Neural crest cell (in vitro differentiated cells): Measurements from ENCODE around the gene MATCAP1. TPM values are rescaled to one million over a fixed set of nuclear protein-coding genes. Genes with fewer than 3 reads are reported as not detected.

ENCODE experiments used
- DNase-seq: peaks from one replicate; pipeline ENCODE4 v3.0.0; 2021; ENCODE audit warnings: low read depth, mixed read lengths, low spot score
- H3K27ac Mint-ChIP-seq: one replicate; pipeline ENCODE4 v1.8.0; 2021; ENCODE audit warnings: mild to moderate bottlenecking, mixed read lengths; ENCODE audit not compliant: unreplicated experiment
- H3K27me3 Mint-ChIP-seq: 2 replicates; pipeline ENCODE4 v1.8.0; 2021; ENCODE audit warnings: low read depth, mild to moderate bottlenecking, mixed read lengths
- H3K36me3 Mint-ChIP-seq: 2 replicates; pipeline ENCODE4 v1.8.0; 2021; ENCODE audit warnings: low read depth, mild to moderate bottlenecking, mixed read lengths
- H3K4me1 Mint-ChIP-seq: 2 replicates; pipeline ENCODE4 v1.8.0; 2021; ENCODE audit warnings: mixed read lengths
- H3K4me3 Mint-ChIP-seq: one replicate; pipeline ENCODE4 v1.8.0; 2021; ENCODE audit warnings: mild to moderate bottlenecking, mixed read lengths
- H3K9me3 Mint-ChIP-seq: 2 replicates; pipeline ENCODE4 v1.8.0; 2021; ENCODE audit warnings: mixed read lengths
- CTCF ChIP-seq: fragments of 200-600 bp; sonication (generic); conservative IDR thresholded peaks from 2 replicates; pipeline ENCODE4 v1.5.0; 2021; ENCODE audit warnings: antibody characterized with exemption, mild to moderate bottlenecking
- total RNA-seq: library from RNA; stranded (reverse); gene quantifications from 2 replicates; pipeline ENCODE4 v1.2.1, GENCODE V29; 2021

MATCAP1 gene
- total RNA-seq, 1 donor from 2014 or later, result 97.7 TPM

- no peaks in the 10 kb centered on the region for H3K27me3 Mint-ChIP-seq
- DNase-seq, result no peak
- peak overlapping the region; percentile 98 for H3K4me3 Mint-ChIP-seq
- H3K36me3 Mint-ChIP-seq, result peaks cover 5% of the 10 kb centered on the region
- H3K9me3 Mint-ChIP-seq, result no peaks in the 10 kb centered on the region
- TF ChIP-seq CTCF, result no peak
- peaks cover 25% of the 10 kb centered on the region for H3K4me1 Mint-ChIP-seq
- H3K27ac Mint-ChIP-seq, result peak overlapping the region; percentile 45
Observed at GRCh38 chr16:67228034-67228785, 44.4 kb upstream of the MATCAP1 start.

GRCh38 chr16:67227567-67227921 lies 43.8 kb upstream of the MATCAP1 start:
- Mint-ChIP-seq H3K27me3 (no peaks in the 10 kb centered on the region), H3K36me3 (peaks cover 5% of the 10 kb centered on the region), H3K9me3 (no peaks in the 10 kb centered on the region), H3K4me1 (peaks cover 25% of the 10 kb centered on the region), H3K4me3 (peak overlapping the region; percentile 98), H3K27ac (peak overlapping the region; percentile 88)
- TF ChIP-seq CTCF, result no peak
- DNase-seq, result no peak

- no peaks in the 10 kb centered on the region for H3K27me3 Mint-ChIP-seq
- H3K27ac Mint-ChIP-seq, result peak within 1 kb of the TSS; percentile 88
- H3K4me1 Mint-ChIP-seq, result peaks cover 25% of the 10 kb centered on the region
- H3K4me3 Mint-ChIP-seq, result peak within 1 kb of the TSS; percentile 98
- peaks cover 5% of the 10 kb centered on the region for H3K36me3 Mint-ChIP-seq
- no peaks in the 10 kb centered on the region for H3K9me3 Mint-ChIP-seq
- DNase-seq, result peak; percentile 98
- TF ChIP-seq CTCF, result no peak
Observed at GRCh38 chr16:67226804-67227566, 43.2 kb upstream of the MATCAP1 start, which contains the start of gene TMEM208. Gene TMEM208 (plus strand): TSS chr16:67227130. CDS start chr16:67227219, 89 bp downstream.

- peaks cover 5% of the 10 kb centered on the region for H3K36me3 Mint-ChIP-seq
- H3K9me3 Mint-ChIP-seq, result no peaks in the 10 kb centered on the region
- no peaks in the 10 kb centered on the region for H3K27me3 Mint-ChIP-seq
- peak overlapping the region; percentile 98 for H3K4me3 Mint-ChIP-seq
- peaks cover 25% of the 10 kb centered on the region for H3K4me1 Mint-ChIP-seq
- peak overlapping the region; percentile 87 for H3K27ac Mint-ChIP-seq
- TF ChIP-seq CTCF, result no peak
- no peak for DNase-seq
Observed at GRCh38 chr16:67226295-67226803, 42.6 kb upstream of the MATCAP1 start.

GRCh38 chr16:67223992-67224391 lies 40.2 kb upstream of the MATCAP1 start:
- DNase-seq, result no peak

More at GRCh38 chr16:67223992-67224391, 40.2 kb upstream of the MATCAP1 start:
- no peak for TF ChIP-seq CTCF
- no peak overlapping the region for H3K27ac Mint-ChIP-seq
- peaks cover 2% of the 10 kb centered on the region for H3K36me3 Mint-ChIP-seq
- H3K9me3 Mint-ChIP-seq, result no peaks in the 10 kb centered on the region
- H3K4me3 Mint-ChIP-seq, result no peak overlapping the region
- H3K27me3 Mint-ChIP-seq, result no peaks in the 10 kb centered on the region
- H3K4me1 Mint-ChIP-seq, result peaks cover 25% of the 10 kb centered on the region
